NT2/D1 (cell line): Measurements from ENCODE around the gene STK32B.

Experiments used
- SUZ12 ChIP-seq: IDR thresholded peaks from 2 replicates; pipeline ENCODE4 v1.6.1; 2011; ENCODE audit not compliant: insufficient read length, insufficient read depth; ENCODE audit errors: extremely low read depth
- YY1 ChIP-seq: IDR thresholded peaks from 2 replicates; pipeline ENCODE4 v1.6.1; 2011; ENCODE audit not compliant: insufficient read length, insufficient read depth

DNA sequence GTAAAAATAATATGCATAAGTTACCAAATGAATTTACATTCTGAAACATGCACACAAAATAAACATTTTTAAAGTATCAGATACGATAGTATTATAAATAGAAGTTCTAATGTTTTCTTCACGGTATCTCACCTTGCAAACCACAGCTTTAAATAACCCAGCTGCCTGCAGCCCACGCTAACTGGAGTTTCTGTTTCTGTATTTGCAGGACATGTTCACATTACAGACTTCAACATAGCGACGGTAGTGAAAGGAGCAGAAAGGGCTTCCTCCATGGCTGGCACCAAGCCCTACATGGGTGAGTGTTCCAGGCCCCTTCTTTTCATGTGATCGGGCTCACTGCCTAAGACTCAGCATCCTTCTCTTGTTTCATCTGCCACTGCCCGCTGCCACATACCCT, 365.4 kb downstream of the STK32B start:
- no peak for TF ChIP-seq SUZ12
- no peak for TF ChIP-seq YY1
